Breast epithelium (tissue), 4 donors: Measurements from ENCODE around the gene ERFE. TPM values are rescaled to one million over a fixed set of nuclear protein-coding genes. Genes with fewer than 3 reads are reported as not detected.

Experiments used
- DNase-seq, 2 donors: peaks; one replicate each; pipeline ENCODE4 v3.0.0-alpha.2; 2019; ENCODE audit warnings: low spot score in 2 of 2
- H3K27ac ChIP-seq, 2 donors: fragments of 200-600 bp; sonication (generic) in 1 of 2; one replicate each; pipeline ENCODE4 v1.5.1; 2016 to 2019; ENCODE audit warnings: mild to moderate bottlenecking in 1 of 2
- H3K27me3 ChIP-seq, 2 donors: fragments of 200-600 bp; sonication (generic) in 1 of 2; one replicate each; pipeline versions ENCODE4 v1.5.1 to v1.6.0; 2017 to 2019; ENCODE audit warnings: control low read depth in 1 of 2, mild to moderate bottlenecking in 1 of 2
- H3K36me3 ChIP-seq: fragments of 200-600 bp; one replicate; pipeline ENCODE4 v1.5.1; 2019
- H3K4me1 ChIP-seq, 2 donors: fragments of 200-600 bp; sonication (generic); one replicate each; pipeline ENCODE4 v1.5.1; 2016 to 2019; ENCODE audit warnings: control low read depth in 1 of 2
- H3K4me3 ChIP-seq, 3 donors: fragments of 200-600 bp; sonication (generic); 1 replicate in 2 of 3; 2 replicates in 1 of 3; pipeline ENCODE4 v1.5.1; 2016 to 2019; ENCODE audit warnings: mild to moderate bottlenecking in 3 of 3, moderate library complexity in 2 of 3
- H3K9me3 ChIP-seq, 2 donors: fragments of 200-600 bp; sonication (generic) in 1 of 2; one replicate each; pipeline ENCODE4 v1.5.1; 2016 to 2019; ENCODE audit warnings: control low read depth in 1 of 2
- POLR2A ChIP-seq: fragments of 450-650 bp; IDR thresholded peaks from one replicate; pipeline ENCODE4 v1.6.1; 2016; ENCODE audit warnings: antibody characterized with exemption, mild to moderate bottlenecking, moderate library complexity
- POLR2AphosphoS5 ChIP-seq, 3 donors: sonication (generic); formaldehyde crosslinking; IDR thresholded peaks; one replicate each; pipeline ENCODE4 v1.6.1; 2017; ENCODE audit warnings: antibody characterized with exemption in 3 of 3
- intact Hi-C: fragments of 100-400 bp; cut with DNase I; formaldehyde crosslinking; loops from one replicate; pipeline ENCODE4 v1.15.1; 2023; ENCODE audit warnings: low total_unique reads
- total RNA-seq, 3 donors: library from RNA; depleted of rRNA; stranded (reverse); fragments of >200 nt; gene quantifications; one replicate each; pipeline ENCODE4 v1.1.0, GENCODE V29; 2016
- TF ChIP-seq, protein P1 (sequence below), 3 donors: fragments of 450-650 bp; IDR thresholded peaks; one replicate each; pipeline ENCODE4 v1.5.1; 2016 to 2017; ENCODE audit warnings: antibody characterized with exemption in 3 of 3, mild to moderate bottlenecking in 3 of 3, moderate library complexity in 3 of 3

Gene ERFE
- total RNA-seq, 3 donors from 2014 or later, result 0.48 to 0.98 TPM; not detected in 1

DNA sequence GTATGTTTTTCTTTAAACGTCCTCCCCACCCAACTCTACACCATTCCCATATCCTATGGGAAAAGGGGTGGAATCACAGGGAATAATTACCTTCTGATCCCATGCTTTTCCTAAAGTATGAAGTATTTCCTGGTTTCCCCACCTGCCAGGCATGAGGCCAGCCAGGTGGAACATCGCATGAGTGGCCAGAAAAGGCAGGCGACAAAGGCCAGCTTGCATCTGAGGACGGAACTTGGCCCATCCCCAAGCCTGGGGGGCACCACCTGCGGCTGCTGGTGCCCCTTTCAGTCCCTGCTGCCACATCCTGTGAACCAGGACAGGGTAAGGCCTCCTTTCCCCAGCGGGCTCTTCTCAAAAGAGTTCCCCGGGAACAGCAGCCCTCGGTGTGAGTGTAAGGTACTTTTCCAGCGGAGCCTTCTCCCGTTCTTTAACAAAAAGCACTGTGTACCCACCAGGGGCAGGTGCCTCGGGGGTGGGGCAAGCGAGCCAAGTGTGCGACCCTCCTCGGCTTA, 1.2 kb upstream of the ERFE start:
- no peaks in the 10 kb centered on the region for H3K36me3 ChIP-seq
- H3K4me1 ChIP-seq, result no peaks in the 10 kb centered on the region
- DNase-seq, result no peak
- H3K4me3 ChIP-seq, result no peak overlapping the region
- no peak overlapping the region for H3K27ac ChIP-seq
- intact Hi-C loops, result no loop called here
- no peaks in the 10 kb centered on the region for H3K9me3 ChIP-seq
- no peak for TF ChIP-seq POLR2A
- TF ChIP-seq, protein P1, sequence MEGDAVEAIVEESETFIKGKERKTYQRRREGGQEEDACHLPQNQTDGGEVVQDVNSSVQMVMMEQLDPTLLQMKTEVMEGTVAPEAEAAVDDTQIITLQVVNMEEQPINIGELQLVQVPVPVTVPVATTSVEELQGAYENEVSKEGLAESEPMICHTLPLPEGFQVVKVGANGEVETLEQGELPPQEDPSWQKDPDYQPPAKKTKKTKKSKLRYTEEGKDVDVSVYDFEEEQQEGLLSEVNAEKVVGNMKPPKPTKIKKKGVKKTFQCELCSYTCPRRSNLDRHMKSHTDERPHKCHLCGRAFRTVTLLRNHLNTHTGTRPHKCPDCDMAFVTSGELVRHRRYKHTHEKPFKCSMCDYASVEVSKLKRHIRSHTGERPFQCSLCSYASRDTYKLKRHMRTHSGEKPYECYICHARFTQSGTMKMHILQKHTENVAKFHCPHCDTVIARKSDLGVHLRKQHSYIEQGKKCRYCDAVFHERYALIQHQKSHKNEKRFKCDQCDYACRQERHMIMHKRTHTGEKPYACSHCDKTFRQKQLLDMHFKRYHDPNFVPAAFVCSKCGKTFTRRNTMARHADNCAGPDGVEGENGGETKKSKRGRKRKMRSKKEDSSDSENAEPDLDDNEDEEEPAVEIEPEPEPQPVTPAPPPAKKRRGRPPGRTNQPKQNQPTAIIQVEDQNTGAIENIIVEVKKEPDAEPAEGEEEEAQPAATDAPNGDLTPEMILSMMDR (IDR thresholded peaks at IDR 0.05), result no peak
- TF ChIP-seq POLR2AphosphoS5 (IDR thresholded peaks at IDR 0.05), result no peak
- peaks cover 0 to 8% of the 10 kb centered on the region in 2 donors for H3K27me3 ChIP-seq

DNA sequence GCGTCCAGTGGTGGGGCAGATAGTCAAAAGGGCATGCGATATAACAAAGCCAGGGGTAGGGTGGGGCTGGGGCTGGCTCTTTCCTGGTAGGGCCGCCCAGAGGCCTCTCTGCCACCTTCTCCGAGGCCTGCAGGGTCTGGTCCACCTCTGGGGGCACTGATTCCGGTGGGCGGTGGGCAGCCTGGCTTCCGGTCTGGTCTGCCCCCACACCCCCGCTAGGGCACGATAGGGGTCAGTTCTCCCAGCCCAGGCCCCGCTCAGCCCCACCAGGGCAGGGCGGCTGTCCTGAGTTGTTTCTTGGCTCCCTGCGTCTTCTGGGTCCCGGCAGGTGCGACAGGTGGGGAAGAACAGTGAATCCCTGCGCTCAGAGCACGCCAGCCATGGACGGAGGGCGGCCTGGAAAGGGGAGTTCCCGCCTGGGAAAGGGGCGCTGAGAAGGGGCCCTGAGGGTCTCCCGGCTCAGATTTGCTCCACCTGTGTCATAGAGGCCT, 707 bp upstream of the ERFE start:
- H3K4me1 ChIP-seq, result no peaks in the 10 kb centered on the region
- intact Hi-C loops, result no loop called here
- peaks cover 0 to 12% of the 10 kb centered on the region in 2 donors for H3K27me3 ChIP-seq
- H3K36me3 ChIP-seq, result no peaks in the 10 kb centered on the region
- H3K4me3 ChIP-seq, result peak overlapping the region in 1 of 3 donors; percentile 57
- no peak overlapping the region for H3K27ac ChIP-seq
- no peak for DNase-seq
- no peaks in the 10 kb centered on the region for H3K9me3 ChIP-seq
- TF ChIP-seq POLR2A (no peak), POLR2AphosphoS5 (IDR thresholded peaks at IDR 0.05) (no peak)
- TF ChIP-seq, protein P1 (IDR thresholded peaks at IDR 0.05), result no peak

DNA sequence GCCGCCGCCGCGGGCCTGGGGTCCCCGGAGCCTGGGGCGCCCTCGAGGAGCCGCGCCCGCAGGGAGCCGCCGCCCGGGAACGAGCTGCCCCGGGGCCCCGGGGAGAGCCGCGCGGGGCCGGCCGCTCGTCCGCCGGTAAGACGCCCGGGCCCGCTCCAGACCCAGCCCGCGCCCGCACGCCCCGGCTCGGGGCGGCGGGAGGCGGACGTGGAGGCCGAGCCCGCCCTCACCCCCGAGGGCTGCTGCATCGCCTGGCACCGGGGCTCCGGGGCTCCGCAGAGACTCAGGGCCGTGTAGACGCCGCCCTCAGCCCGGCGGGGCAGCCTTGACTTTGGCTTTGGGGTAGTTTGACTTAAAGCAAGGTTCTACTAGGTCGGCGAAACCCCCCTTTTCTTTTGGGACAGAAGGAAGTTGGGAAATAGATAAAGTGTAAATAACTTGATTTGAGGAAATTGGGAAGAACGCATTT, 335 bp downstream of the ERFE start:
- Histone ChIP-seq H3K27me3 (peaks cover 0 to 22% of the 10 kb centered on the region in 2 donors), H3K4me1 (no peaks in the 10 kb centered on the region)
- intact Hi-C loops, result no loop called here

DNA sequence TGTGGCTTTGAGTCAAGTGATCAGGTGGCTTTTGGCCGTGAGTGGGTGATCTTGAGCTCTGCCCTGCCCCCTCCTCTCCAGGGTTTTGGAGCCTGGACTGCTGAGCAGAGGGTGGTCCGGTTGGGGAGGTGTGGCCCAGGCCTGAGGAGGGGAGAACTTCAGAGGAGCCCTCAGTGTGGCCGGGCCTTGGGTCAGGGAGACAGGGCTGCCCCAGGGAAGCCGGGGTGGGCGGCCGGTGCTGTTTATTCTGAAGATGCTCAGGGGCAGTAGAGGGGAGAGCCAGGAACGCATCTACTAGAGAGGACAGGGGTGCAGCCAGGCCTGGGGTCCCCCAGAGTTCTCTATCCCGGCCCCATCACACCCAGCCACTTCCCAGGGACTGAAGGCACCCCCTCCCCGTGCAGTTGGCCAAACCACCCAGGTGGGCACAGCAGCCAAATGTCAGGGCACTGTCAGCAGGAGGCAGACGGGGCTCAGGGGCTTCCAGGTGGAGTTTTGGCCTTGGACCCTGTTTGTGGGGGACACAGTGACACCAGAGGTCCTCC, 963 bp downstream of the ERFE start:
- Histone ChIP-seq H3K4me3 (peak overlapping the region in 1 of 3 donors; percentile 57), H3K27ac (no peak overlapping the region), H3K4me1 (no peaks in the 10 kb centered on the region), H3K27me3 (peaks cover 0 to 25% of the 10 kb centered on the region in 2 donors), H3K9me3 (no peaks in the 10 kb centered on the region), H3K36me3 (no peaks in the 10 kb centered on the region)
- TF ChIP-seq, protein P1 (IDR thresholded peaks at IDR 0.05), result no peak
- TF ChIP-seq POLR2AphosphoS5 (IDR thresholded peaks at IDR 0.05), result no peak
- no peak for TF ChIP-seq POLR2A
- DNase-seq, result no peak
- intact Hi-C loops, result no loop called here

More for the DNA sequence above, 335 bp downstream of the ERFE start:
- no peaks in the 10 kb centered on the region for H3K9me3 ChIP-seq
- peak overlapping the region; percentile 8 to 57 (median 37) for H3K4me3 ChIP-seq
- DNase-seq, result no peak
- H3K27ac ChIP-seq, result no peak overlapping the region
- no peak for TF ChIP-seq POLR2A
- no peak for TF ChIP-seq POLR2AphosphoS5 (IDR thresholded peaks at IDR 0.05)
- TF ChIP-seq, protein P1 (IDR thresholded peaks at IDR 0.05), result no peak
- no peaks in the 10 kb centered on the region for H3K36me3 ChIP-seq
